HL-60 (cell line): ENCODE data around the gene CLDN16.
A peak's percentile ranks its signal among the peaks of the same experiment; 100 is the strongest.

Experiments
- DNase-seq, 2 experiments: peaks; one replicate each; pipeline ENCODE4 v3.0.0-alpha.2; 2010 to 2020; ENCODE audit warnings: low read depth in 1 of 2, low spot score in 1 of 2
- H3K27ac ChIP-seq: fragments of 250-450 bp; sonication (Bioruptor Pico); replicated peaks from 2 replicates; pipeline ENCODE4 v1.5.1; 2020; ENCODE audit warnings: mild to moderate bottlenecking, moderate library complexity
- H3K27me3 ChIP-seq: fragments of 250-450 bp; sonication (Bioruptor Pico); 2 replicates; pipeline ENCODE4 v1.5.1; 2021; ENCODE audit warnings: mild to moderate bottlenecking, moderate library complexity; ENCODE audit not compliant: insufficient read depth, poor library complexity, severe bottlenecking
- H3K4me3 ChIP-seq: replicated peaks from 2 replicates; pipeline ENCODE4 v1.5.1; 2011; ENCODE audit warnings: mild to moderate bottlenecking, control low read depth, low read length; ENCODE audit not compliant: insufficient read depth
- GABPA ChIP-seq: IDR thresholded peaks from 2 replicates; pipeline ENCODE4 v1.6.1; 2012; ENCODE audit warnings: low read depth
- POLR2AphosphoS5 ChIP-seq: IDR thresholded peaks from 2 replicates; pipeline ENCODE4 v1.6.1; 2012; ENCODE audit warnings: low read depth
- SPI1 ChIP-seq: IDR thresholded peaks from 2 replicates; pipeline ENCODE4 v1.6.1; 2012; ENCODE audit warnings: low read depth, mild to moderate bottlenecking, borderline replicate concordance
- TF ChIP-seq, protein P1 (sequence below): IDR thresholded peaks from 2 replicates; pipeline ENCODE4 v1.6.1; 2012; ENCODE audit warnings: low read depth; ENCODE audit not compliant: insufficient replicate concordance
- TF ChIP-seq, protein P2 (sequence below): IDR thresholded peaks from one replicate; pipeline ENCODE4 v1.5.1; 2011; ENCODE audit warnings: low read length, control low read depth, inconsistent platforms; ENCODE audit not compliant: insufficient read depth

The CLDN16 gene

DNA sequence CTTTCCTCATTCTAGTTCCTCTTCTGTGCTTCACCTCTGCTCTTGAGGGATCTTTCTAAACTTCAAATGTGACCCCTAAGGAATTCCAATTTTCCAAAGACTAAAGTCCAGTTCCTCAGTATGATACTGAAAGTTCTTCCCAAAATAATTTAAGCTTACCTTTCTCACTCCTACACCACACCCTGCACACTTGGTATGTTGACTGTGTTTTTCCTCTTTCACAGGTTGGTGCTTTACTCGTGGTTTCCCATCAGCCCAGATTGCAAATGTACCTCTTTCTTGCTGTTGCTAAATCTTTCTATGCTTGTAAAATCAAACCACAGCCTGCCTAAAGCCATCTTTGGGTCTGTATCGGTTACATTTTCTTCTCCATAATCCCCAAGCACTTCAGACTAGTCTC, 30.5 kb upstream of the CLDN16 start:
- Histone ChIP-seq H3K4me3 (no peak overlapping the region), H3K27me3 (no peaks in the 10 kb centered on the region), H3K27ac (no peak overlapping the region)
- peak in 1 of 2 experiments; percentile 35 for DNase-seq
- TF ChIP-seq, protein P1, sequence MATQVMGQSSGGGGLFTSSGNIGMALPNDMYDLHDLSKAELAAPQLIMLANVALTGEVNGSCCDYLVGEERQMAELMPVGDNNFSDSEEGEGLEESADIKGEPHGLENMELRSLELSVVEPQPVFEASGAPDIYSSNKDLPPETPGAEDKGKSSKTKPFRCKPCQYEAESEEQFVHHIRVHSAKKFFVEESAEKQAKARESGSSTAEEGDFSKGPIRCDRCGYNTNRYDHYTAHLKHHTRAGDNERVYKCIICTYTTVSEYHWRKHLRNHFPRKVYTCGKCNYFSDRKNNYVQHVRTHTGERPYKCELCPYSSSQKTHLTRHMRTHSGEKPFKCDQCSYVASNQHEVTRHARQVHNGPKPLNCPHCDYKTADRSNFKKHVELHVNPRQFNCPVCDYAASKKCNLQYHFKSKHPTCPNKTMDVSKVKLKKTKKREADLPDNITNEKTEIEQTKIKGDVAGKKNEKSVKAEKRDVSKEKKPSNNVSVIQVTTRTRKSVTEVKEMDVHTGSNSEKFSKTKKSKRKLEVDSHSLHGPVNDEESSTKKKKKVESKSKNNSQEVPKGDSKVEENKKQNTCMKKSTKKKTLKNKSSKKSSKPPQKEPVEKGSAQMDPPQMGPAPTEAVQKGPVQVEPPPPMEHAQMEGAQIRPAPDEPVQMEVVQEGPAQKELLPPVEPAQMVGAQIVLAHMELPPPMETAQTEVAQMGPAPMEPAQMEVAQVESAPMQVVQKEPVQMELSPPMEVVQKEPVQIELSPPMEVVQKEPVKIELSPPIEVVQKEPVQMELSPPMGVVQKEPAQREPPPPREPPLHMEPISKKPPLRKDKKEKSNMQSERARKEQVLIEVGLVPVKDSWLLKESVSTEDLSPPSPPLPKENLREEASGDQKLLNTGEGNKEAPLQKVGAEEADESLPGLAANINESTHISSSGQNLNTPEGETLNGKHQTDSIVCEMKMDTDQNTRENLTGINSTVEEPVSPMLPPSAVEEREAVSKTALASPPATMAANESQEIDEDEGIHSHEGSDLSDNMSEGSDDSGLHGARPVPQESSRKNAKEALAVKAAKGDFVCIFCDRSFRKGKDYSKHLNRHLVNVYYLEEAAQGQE, result no peak
- TF ChIP-seq GABPA (no peak), SPI1 (no peak), POLR2AphosphoS5 (no peak)
- TF ChIP-seq, protein P2, sequence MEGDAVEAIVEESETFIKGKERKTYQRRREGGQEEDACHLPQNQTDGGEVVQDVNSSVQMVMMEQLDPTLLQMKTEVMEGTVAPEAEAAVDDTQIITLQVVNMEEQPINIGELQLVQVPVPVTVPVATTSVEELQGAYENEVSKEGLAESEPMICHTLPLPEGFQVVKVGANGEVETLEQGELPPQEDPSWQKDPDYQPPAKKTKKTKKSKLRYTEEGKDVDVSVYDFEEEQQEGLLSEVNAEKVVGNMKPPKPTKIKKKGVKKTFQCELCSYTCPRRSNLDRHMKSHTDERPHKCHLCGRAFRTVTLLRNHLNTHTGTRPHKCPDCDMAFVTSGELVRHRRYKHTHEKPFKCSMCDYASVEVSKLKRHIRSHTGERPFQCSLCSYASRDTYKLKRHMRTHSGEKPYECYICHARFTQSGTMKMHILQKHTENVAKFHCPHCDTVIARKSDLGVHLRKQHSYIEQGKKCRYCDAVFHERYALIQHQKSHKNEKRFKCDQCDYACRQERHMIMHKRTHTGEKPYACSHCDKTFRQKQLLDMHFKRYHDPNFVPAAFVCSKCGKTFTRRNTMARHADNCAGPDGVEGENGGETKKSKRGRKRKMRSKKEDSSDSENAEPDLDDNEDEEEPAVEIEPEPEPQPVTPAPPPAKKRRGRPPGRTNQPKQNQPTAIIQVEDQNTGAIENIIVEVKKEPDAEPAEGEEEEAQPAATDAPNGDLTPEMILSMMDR, result no peak

DNA sequence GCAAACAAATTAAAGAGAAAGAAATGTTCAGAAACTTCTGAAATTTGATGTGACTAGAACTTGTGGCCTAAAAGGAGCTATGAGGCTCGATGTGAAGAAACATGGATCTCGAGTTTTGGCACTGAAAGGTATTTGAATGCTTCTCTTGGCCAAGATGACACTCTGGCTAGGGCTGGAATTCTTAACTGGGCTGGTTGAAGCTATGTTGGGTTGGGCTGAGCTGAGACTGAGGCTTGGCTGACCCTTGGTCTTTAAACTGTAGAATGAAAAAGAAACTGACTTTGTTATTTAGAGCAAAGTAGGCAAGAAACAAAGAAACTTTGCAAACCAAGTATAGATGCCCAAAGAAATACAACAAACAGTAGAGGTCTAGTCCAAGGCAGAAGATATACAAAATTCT, 28.1 kb upstream of the CLDN16 start:
- no peak overlapping the region for H3K4me3 ChIP-seq
- TF ChIP-seq, protein P1, result no peak
- TF ChIP-seq SPI1 (no peak), GABPA (no peak), POLR2AphosphoS5 (no peak)
- TF ChIP-seq, protein P2, result no peak
- H3K27ac ChIP-seq, result no peak overlapping the region
- no peaks in the 10 kb centered on the region for H3K27me3 ChIP-seq
- DNase-seq, result no peak

DNA sequence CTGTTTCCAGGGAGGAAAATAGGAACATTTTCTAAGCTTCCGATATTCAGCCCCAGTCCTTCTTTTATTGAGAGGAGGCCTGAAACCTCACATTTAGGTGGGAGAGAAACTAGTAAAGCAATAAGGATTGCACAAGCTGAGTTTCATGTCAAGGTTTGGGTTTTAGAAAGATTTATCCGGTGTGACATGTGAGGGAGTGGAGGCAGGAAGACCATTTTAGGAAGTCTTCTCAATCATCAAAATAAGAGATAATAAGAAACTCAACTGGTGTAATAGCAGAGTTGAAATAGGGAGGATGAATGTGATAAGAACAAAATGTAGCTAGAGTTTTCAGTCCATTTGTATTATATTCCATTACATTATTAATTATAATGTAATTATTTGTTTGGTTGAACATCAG, 27.7 kb upstream of the CLDN16 start:
- Histone ChIP-seq H3K27me3 (no peaks in the 10 kb centered on the region), H3K4me3 (no peak overlapping the region), H3K27ac (no peak overlapping the region)
- no peak for TF ChIP-seq SPI1
- TF ChIP-seq, protein P2, result no peak
- no peak for TF ChIP-seq POLR2AphosphoS5
- DNase-seq, result no peak

DNA sequence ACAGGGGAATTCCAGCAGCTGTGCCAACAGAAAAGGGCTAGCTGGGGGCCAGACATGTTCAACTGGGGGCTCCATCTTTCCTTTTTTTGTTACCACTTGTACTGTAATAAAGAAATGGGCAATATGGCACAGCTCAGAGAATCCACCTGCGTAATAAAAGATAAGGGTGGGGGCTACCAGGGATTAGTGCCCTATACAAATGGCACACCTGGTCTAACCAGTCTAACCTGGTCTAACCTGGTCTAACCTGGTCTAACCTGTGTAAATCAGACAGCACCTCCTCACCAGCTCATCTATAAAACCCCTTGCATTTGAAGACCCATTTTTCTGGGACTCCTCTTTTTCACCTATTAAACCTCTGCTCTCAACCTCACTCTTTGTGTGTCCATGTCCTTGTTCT, 26.2 kb upstream of the CLDN16 start:
- Histone ChIP-seq H3K27me3 (no peaks in the 10 kb centered on the region), H3K27ac (no peak overlapping the region), H3K4me3 (no peak overlapping the region)
- DNase-seq, result no peak
- TF ChIP-seq, protein P1, result no peak
- no peak for TF ChIP-seq SPI1
- TF ChIP-seq, protein P2, result no peak
- no peak for TF ChIP-seq POLR2AphosphoS5
- TF ChIP-seq GABPA, result no peak
